ENCODE results near the gene SGMS1. TPM values are rescaled to one million over a fixed set of nuclear protein-coding genes. Genes with fewer than 3 reads are reported as not detected.

SGMS1 gene
- total and polyA plus RNA-seq, 2 donors from 2014 or later = 13.6 to 100 TPM

DNA sequence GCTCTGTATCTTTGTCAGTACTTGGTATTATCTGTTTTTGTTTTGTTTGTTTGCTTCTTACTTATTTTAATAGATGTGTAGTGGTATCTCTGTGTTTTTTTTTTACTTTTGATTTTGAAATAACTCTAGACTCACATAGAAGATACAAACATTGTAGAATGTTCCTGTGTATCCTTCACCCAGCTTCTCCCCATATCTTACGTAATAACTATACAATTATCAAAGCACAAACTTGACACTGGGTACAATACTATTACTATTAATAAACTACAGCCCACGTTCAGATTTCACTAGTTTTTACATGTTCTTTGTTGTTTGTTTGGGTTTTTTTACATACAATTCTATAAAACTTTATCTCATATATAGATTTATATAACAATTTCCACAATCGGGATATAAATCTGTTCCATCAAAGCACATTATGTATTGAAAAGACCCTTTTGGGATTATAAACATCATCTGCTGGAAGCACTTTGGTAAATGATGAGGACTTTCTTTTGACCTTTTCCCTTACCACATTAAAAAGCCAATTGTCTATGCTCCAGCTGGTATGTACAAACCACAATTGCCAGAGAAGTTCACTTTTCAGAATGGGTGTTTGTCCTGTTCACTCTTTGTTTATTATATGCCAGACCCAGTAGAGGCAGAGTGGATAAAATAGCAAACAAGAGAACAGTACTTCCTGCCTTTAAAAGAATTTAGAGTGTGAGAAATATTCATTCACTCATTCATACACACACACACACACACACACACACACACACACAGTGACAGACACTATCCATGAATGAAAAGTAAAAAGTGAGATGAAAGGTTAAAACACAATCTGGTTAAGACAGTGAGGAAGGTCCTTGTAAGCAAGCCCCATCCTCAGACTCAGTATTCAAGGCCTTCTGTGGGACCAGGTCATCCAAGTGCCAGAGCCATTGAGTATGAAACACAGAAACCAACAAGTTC, 113.0 kb downstream of the SGMS1 start:
- no peaks in the 10 kb centered on the region for H3K36me3 ChIP-seq (ENCODE audit: control insufficient read depth in 2 of 3, insufficient read depth in 3 of 3, low read length in 3 of 3)
- no peaks in the 10 kb centered on the region for H3K27me3 ChIP-seq (ENCODE audit: control insufficient read depth, insufficient read depth, low read length)
- no peaks in the 10 kb centered on the region for H3K9me3 ChIP-seq (ENCODE audit: control insufficient read depth in 2 of 3, insufficient read depth in 1 of 3, low read length in 3 of 3)
- TF ChIP-seq, protein P1, sequence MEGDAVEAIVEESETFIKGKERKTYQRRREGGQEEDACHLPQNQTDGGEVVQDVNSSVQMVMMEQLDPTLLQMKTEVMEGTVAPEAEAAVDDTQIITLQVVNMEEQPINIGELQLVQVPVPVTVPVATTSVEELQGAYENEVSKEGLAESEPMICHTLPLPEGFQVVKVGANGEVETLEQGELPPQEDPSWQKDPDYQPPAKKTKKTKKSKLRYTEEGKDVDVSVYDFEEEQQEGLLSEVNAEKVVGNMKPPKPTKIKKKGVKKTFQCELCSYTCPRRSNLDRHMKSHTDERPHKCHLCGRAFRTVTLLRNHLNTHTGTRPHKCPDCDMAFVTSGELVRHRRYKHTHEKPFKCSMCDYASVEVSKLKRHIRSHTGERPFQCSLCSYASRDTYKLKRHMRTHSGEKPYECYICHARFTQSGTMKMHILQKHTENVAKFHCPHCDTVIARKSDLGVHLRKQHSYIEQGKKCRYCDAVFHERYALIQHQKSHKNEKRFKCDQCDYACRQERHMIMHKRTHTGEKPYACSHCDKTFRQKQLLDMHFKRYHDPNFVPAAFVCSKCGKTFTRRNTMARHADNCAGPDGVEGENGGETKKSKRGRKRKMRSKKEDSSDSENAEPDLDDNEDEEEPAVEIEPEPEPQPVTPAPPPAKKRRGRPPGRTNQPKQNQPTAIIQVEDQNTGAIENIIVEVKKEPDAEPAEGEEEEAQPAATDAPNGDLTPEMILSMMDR (IDR thresholded peaks at IDR 0.05; ENCODE audit: borderline replicate concordance, extremely low read depth, insufficient read depth) = no peak
- no peak overlapping the region for H3K4me3 ChIP-seq (ENCODE audit: low read length in 3 of 3)
- H3K27ac ChIP-seq (ENCODE audit: low read depth in 2 of 2, low read length in 2 of 2) = no peak overlapping the region
- FAIRE-seq (no peak), DNase-seq (no peak)
- peaks cover 4 to 21% (median 13%) of the 10 kb centered on the region in 3 donors for H3K4me1 ChIP-seq (ENCODE audit: control insufficient read depth in 2 of 3, insufficient read depth in 2 of 3, low read depth in 1 of 3, low read length in 3 of 3)
- intact Hi-C loops (cut with DNase I) = no loop called here
- no peak overlapping the region for H3K9ac ChIP-seq (ENCODE audit: low read length in 3 of 3)

DNA sequence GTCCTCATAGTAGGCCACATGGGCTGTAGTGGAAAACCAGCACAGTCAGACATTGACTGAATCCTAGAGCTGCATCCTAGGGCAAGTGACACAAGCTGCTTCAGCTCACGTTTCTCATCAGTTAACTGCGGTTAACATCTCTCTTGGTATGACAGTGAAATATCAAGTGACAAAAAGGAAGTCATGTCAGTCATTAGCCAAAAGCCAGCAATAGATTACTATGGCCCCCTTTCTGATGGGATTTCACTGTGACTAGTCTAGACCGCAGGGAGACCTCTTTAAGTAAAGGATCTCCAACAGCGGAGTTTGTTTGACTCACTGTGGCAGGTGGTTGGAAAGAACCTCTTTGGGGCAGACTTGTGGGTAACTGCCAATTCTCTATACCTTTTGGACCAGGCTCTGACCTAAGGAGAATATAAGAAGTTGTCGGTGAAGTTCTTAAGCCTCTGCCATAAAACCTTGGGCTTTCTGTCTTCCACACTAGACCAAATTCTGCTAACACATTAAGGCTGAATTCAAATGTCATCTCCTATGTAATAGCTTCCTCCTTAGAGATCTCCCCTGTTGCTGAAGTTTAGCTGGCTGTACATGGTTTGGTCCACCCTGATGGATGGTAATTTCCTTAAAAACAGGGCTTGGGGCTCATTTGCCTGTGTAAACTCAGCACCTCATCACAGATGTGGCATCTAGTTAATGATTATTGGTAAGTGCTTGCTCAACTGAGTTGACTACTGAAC, 115.3 kb downstream of the SGMS1 start:
- no peak overlapping the region for H3K4me3 ChIP-seq (ENCODE audit: low read length in 3 of 3)
- H3K4me1 ChIP-seq (ENCODE audit: control insufficient read depth in 2 of 3, insufficient read depth in 2 of 3, low read depth in 1 of 3, low read length in 3 of 3) = peaks cover 4 to 23% (median 13%) of the 10 kb centered on the region in 3 donors
- H3K27me3 ChIP-seq (ENCODE audit: control insufficient read depth, insufficient read depth, low read length) = no peaks in the 10 kb centered on the region
- intact Hi-C loops (cut with DNase I) = no loop called here
- DNase-seq (peak in 2 of 5 donors; percentile 52 to 58), FAIRE-seq (no peak)
- H3K36me3 ChIP-seq (ENCODE audit: control insufficient read depth in 2 of 3, insufficient read depth in 3 of 3, low read length in 3 of 3) = no peaks in the 10 kb centered on the region
- no peak overlapping the region for H3K27ac ChIP-seq (ENCODE audit: low read depth in 2 of 2, low read length in 2 of 2)
- no peaks in the 10 kb centered on the region for H3K9me3 ChIP-seq (ENCODE audit: control insufficient read depth in 2 of 3, insufficient read depth in 1 of 3, low read length in 3 of 3)
- H3K9ac ChIP-seq (ENCODE audit: low read length in 3 of 3) = no peak overlapping the region
- TF ChIP-seq, protein P1 (IDR thresholded peaks at IDR 0.05; ENCODE audit: borderline replicate concordance, extremely low read depth, insufficient read depth) = no peak

DNA sequence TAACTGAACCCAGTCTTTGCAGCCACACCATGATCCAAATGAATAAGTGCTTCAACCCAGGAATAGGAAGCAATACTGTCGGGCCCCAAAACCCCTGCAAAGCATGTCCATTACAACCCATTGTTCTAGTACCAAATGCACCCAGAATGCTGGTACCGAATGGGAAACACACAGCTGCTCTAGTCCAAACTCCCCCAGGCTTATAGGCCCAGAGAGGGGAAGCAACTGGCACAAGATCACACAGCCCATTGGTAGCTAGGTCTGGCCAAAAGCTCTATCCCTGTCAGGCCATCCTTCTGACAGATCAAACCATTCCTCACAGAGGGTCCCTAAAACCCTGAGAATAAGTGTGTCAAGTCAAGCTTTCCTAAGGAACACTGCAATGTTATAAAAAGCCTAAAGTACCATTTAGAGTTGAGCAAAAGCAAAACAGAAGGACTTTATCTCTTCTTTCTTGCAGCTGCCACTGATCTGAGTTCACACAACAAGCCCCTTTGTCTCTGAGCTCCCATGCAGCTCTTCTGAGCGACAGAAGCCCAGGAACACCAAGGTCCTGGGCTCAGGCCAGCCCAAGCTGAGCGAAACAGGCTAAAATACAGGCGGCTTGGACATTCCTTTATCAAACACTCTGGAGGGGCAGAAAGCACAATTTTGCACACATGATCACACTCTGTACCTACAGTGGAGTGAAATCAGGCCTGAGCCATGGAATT, 116.7 kb downstream of the SGMS1 start:
- Histone ChIP-seq H3K9me3 (ENCODE audit: control insufficient read depth in 2 of 3, insufficient read depth in 1 of 3, low read length in 3 of 3) (no peaks in the 10 kb centered on the region), H3K9ac (ENCODE audit: low read length in 3 of 3) (no peak overlapping the region), H3K4me3 (ENCODE audit: low read length in 3 of 3) (no peak overlapping the region), H3K36me3 (ENCODE audit: control insufficient read depth in 2 of 3, insufficient read depth in 3 of 3, low read length in 3 of 3) (no peaks in the 10 kb centered on the region), H3K4me1 (ENCODE audit: control insufficient read depth in 2 of 3, insufficient read depth in 2 of 3, low read depth in 1 of 3, low read length in 3 of 3) (peaks cover 4 to 16% (median 13%) of the 10 kb centered on the region in 3 donors), H3K27ac (ENCODE audit: low read depth in 2 of 2, low read length in 2 of 2) (no peak overlapping the region), H3K27me3 (ENCODE audit: control insufficient read depth, insufficient read depth, low read length) (no peaks in the 10 kb centered on the region)
- DNase-seq = no peak
- TF ChIP-seq, protein P1 (IDR thresholded peaks at IDR 0.05; ENCODE audit: borderline replicate concordance, extremely low read depth, insufficient read depth) = no peak
- no peak for FAIRE-seq
- intact Hi-C loops (cut with DNase I) = no loop called here
